Brain pericyte (primary cell): ENCODE measurements around the gene GNG13.

Experiments used
- DNase-seq: peaks from one replicate; pipeline ENCODE4 v3.0.0-alpha.2; 2012; ENCODE audit warnings: low read depth, low spot score

Gene GNG13

GRCh38 chr16:794091-794822 lies 6.3 kb downstream of the GNG13 start:
- DNase-seq: no peak

- no peak for DNase-seq
Measured at GRCh38 chr16:793414-793813, 7.1 kb downstream of the GNG13 start.

GRCh38 chr16:792221-792995 lies 8.1 kb downstream of the GNG13 start:
- no peak for DNase-seq

- DNase-seq: no peak
Measured at GRCh38 chr16:791131-791530, 9.4 kb downstream of the GNG13 start.

- no peak for DNase-seq
Measured at GRCh38 chr16:790086-790485, 10.4 kb downstream of the GNG13 start.

GRCh38 chr16:789191-789850 lies 11.2 kb downstream of the GNG13 start:
- DNase-seq: no peak

GRCh38 chr16:788399-789126 lies 12.0 kb downstream of the GNG13 start, which contains the start of gene CHTF18:
Gene CHTF18 (plus strand): TSS chr16:788620. CDS start chr16:788685, 65 bp downstream.
- DNase-seq: peak; percentile 54

- DNase-seq: no peak
Measured at GRCh38 chr16:787978-788398, 12.5 kb downstream of the GNG13 start, which contains the start of gene RPUSD1. Gene RPUSD1 (minus strand): TSS chr16:788381. CDS start chr16:787737, 644 bp downstream.

GRCh38 chr16:787321-787966 lies 13.1 kb downstream of the GNG13 start:
- no peak for DNase-seq

GRCh38 chr16:785563-786535 lies 14.7 kb downstream of the GNG13 start:
- DNase-seq: no peak

GRCh38 chr16:784431-784830 lies 16.1 kb downstream of the GNG13 start:
- DNase-seq: no peak

- no peak for DNase-seq
Measured at GRCh38 chr16:783404-784161, 17.0 kb downstream of the GNG13 start.

GRCh38 chr16:782766-783403 lies 17.6 kb downstream of the GNG13 start:
- no peak for DNase-seq

GRCh38 chr16:782258-782657 lies 18.3 kb downstream of the GNG13 start:
- DNase-seq: no peak

GRCh38 chr16:781346-782010 lies 19.1 kb downstream of the GNG13 start:
- DNase-seq: no peak

GRCh38 chr16:780296-780695 lies 20.2 kb downstream of the GNG13 start:
- DNase-seq: no peak

GRCh38 chr16:779561-779960 lies 21.0 kb downstream of the GNG13 start:
- no peak for DNase-seq

GRCh38 chr16:778909-779527 lies 21.5 kb downstream of the GNG13 start:
- DNase-seq: no peak
